ENCODE measurements around the gene MAP2K5. TPM values are rescaled to one million over a fixed set of nuclear protein-coding genes. Genes with fewer than 3 reads are reported as not detected.

MAP2K5 gene
- total and polyA plus RNA-seq, 8 donors, result 13.5 to 25.0 (median 20.8) TPM

GRCh38 chr15:67832897-67833709 lies 290.6 kb downstream of the MAP2K5 start:
- Histone ChIP-seq H3K27ac (no peak overlapping the region), H3K27me3 (peaks cover 81 to 82% of the 10 kb centered on the region in 2 donors), H3K4me3 (peak overlapping the region in 1 of 2 donors; percentile 44), H3K36me3 (no peaks in the 10 kb centered on the region), H3K9me3 (no peaks in the 10 kb centered on the region), H3K4me1 (peaks cover 31 to 69% of the 10 kb centered on the region in 2 donors)
- no peak for DNase-seq
- intact Hi-C loops (cut with DNase I), result loop anchor here in 1 of 2 donors (10.0 kb wide), 1 partner anchor 328 kb away; no protein-coding TSS in a partner anchor
- ATAC-seq, result no peak
- TF ChIP-seq, protein P1, sequence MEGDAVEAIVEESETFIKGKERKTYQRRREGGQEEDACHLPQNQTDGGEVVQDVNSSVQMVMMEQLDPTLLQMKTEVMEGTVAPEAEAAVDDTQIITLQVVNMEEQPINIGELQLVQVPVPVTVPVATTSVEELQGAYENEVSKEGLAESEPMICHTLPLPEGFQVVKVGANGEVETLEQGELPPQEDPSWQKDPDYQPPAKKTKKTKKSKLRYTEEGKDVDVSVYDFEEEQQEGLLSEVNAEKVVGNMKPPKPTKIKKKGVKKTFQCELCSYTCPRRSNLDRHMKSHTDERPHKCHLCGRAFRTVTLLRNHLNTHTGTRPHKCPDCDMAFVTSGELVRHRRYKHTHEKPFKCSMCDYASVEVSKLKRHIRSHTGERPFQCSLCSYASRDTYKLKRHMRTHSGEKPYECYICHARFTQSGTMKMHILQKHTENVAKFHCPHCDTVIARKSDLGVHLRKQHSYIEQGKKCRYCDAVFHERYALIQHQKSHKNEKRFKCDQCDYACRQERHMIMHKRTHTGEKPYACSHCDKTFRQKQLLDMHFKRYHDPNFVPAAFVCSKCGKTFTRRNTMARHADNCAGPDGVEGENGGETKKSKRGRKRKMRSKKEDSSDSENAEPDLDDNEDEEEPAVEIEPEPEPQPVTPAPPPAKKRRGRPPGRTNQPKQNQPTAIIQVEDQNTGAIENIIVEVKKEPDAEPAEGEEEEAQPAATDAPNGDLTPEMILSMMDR (IDR thresholded peaks at IDR 0.05), result no peak

DNA sequence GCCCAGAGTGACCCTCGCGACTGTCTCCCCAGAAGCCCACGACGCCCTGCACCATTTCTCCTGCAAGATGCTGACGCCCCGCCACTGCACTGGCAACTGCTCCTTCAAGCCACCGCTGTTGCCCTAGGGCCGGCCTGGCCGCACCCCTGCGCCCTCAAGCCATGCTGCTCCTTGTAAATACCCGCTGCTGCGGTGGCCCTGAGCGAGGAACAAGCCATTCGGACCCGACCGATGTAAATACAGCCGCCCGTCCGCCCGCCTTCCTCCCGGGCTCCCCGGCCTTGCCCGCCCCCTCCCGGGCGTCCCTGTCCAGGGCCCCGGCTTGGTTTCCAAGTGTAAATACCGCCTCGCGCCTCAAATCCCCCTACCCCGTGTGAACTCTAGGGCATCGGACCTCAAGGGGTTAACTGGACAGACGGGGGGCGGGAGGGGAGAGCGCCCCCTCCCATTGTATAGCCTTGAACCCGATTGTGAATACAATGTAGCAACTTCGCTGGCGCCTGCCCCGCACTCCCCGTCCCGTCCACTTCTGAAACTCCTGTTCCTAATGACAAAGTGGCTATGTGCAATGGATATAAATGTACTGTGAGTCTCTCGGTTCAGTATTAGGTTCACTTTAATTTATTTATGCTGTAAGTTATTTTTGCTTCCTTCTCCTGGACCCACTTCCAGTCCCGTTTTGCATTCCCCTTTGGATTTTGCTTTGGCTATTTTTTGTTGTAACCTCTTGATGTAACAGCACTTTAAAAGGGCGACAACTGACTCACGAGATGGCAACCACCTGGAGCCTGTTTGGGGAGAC lies 291.4 kb downstream of the MAP2K5 start:
- Histone ChIP-seq H3K9me3 (no peaks in the 10 kb centered on the region), H3K36me3 (no peaks in the 10 kb centered on the region), H3K27ac (no peak overlapping the region), H3K4me1 (peaks cover 30 to 69% of the 10 kb centered on the region in 2 donors), H3K4me3 (peak overlapping the region in 1 of 2 donors; percentile 44), H3K27me3 (peaks cover 73 to 74% of the 10 kb centered on the region in 2 donors)
- intact Hi-C loops (cut with DNase I), result loop anchor here in 1 of 2 donors (10.0 kb wide), 1 partner anchor 329 kb away; no protein-coding TSS in a partner anchor
- DNase-seq (peak in 1 of 4 donors; percentile 81), ATAC-seq (peak; percentile 31)
- TF ChIP-seq, protein P1 (IDR thresholded peaks at IDR 0.05), result peak in 1 of 2 donors; percentile 41

GRCh38 chr15:67834581-67835296 lies 292.2 kb downstream of the MAP2K5 start:
- H3K4me1 ChIP-seq, result peaks cover 30 to 67% of the 10 kb centered on the region in 2 donors
- H3K27ac ChIP-seq, result no peak overlapping the region
- TF ChIP-seq, protein P1 (IDR thresholded peaks at IDR 0.05), result no peak
- H3K9me3 ChIP-seq, result no peaks in the 10 kb centered on the region
- peak in 1 of 4 donors; percentile 83 for DNase-seq
- peak overlapping the region; percentile 12 to 44 for H3K4me3 ChIP-seq
- peaks cover 65 to 66% of the 10 kb centered on the region in 2 donors for H3K27me3 ChIP-seq
- no peaks in the 10 kb centered on the region for H3K36me3 ChIP-seq
- intact Hi-C loops (cut with DNase I), result loop anchor here in 1 of 2 donors (10.0 kb wide), 1 partner anchor 330 kb away; no protein-coding TSS in a partner anchor
- no peak for ATAC-seq

DNA sequence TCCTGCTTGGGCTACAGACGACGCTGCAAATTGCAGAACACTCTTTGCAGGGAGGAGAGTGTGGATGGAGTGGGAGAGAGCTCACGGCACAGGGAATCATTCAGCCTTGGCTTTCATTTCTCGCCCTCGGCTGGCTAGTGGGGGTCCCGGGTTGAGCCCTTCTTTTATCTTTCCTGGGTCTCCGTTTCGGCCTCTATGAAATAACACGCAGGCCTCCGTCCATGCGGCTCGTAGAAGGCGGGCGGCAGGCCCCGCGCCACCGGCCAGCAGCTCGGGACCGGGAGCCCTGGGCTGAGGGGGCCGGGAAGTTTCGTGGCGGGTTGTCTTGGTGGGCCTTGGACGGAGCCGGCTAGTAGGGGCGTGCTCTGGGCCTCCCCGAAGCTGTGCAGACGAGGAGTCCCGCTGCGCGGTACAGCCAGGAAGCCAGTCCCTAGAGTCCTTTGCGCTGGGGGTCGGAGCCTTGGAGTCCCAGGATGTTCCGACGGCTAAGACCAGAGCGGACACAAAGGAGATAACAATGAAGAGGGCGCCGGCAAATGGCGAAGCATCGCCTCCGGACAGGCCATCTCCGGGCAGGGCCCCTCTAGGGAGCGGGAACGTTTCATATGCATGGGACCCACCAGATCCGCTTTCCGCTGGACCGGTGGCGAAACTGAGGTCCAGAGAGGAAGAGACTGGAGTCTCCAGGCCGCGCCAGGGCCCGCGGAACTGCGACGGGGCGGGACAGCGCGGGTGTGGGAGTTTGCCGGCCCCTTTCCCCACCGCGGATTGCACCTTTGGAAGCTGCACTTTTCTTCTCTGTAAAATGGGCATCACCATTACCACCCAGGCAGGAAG lies 293.0 kb downstream of the MAP2K5 start:
- TF ChIP-seq, protein P1 (IDR thresholded peaks at IDR 0.05), result no peak
- H3K27me3 ChIP-seq, result peaks cover 57 to 58% of the 10 kb centered on the region in 2 donors
- intact Hi-C loops (cut with DNase I), result loop anchor here in 1 of 2 donors (2.0 to 10.0 kb wide), 2 partner anchors 331 to 379 kb away; no protein-coding TSS in a partner anchor
- peaks cover 30 to 65% of the 10 kb centered on the region in 2 donors for H3K4me1 ChIP-seq
- no peak overlapping the region for H3K27ac ChIP-seq
- DNase-seq (peak in 1 of 4 donors; percentile 88), ATAC-seq (no peak)
- peak overlapping the region; percentile 12 to 44 for H3K4me3 ChIP-seq
- no peaks in the 10 kb centered on the region for H3K9me3 ChIP-seq
- no peaks in the 10 kb centered on the region for H3K36me3 ChIP-seq

Data from left lung (tissue), 10 donors.